Parathyroid adenoma (tissue), 2 donors: Measurements from ENCODE around the gene VPS26C.

Experiments
- H2AFZ ChIP-seq: fragments of 300-600 bp; sonication (generic); one replicate; pipeline ENCODE4 v1.7.0; 2017; ENCODE audit warnings: antibody characterized with exemption, mild to moderate bottlenecking
- H3K27ac ChIP-seq: fragments of 300-600 bp; sonication (generic); one replicate; pipeline ENCODE4 v1.7.0; 2017
- H3K27me3 ChIP-seq: fragments of 300-600 bp; sonication (generic); one replicate; pipeline ENCODE4 v1.7.0; 2017; ENCODE audit warnings: low read length; ENCODE audit not compliant: control insufficient read depth, insufficient read depth
- H3K36me3 ChIP-seq: fragments of 300-600 bp; sonication (generic); one replicate; pipeline ENCODE4 v1.7.0; 2017; ENCODE audit warnings: low read length; ENCODE audit not compliant: control insufficient read depth, insufficient read depth
- H3K4me1 ChIP-seq: fragments of 300-600 bp; sonication (generic); one replicate; pipeline ENCODE4 v1.7.0; 2017; ENCODE audit warnings: control low read depth
- H3K4me2 ChIP-seq: fragments of 300-600 bp; sonication (generic); one replicate; pipeline ENCODE4 v1.7.0; 2017; ENCODE audit warnings: low read length
- H3K4me3 ChIP-seq: fragments of 300-600 bp; sonication (generic); one replicate; pipeline ENCODE4 v1.7.0; 2017; ENCODE audit warnings: low read depth, low read length
- H3K79me2 ChIP-seq: fragments of 300-600 bp; sonication (generic); one replicate; pipeline ENCODE4 v1.7.0; 2017; ENCODE audit warnings: control low read depth
- H3K9ac ChIP-seq: fragments of 300-600 bp; sonication (generic); one replicate; pipeline ENCODE4 v1.7.0; 2017; ENCODE audit warnings: mild to moderate bottlenecking
- H3K9me3 ChIP-seq: fragments of 300-600 bp; sonication (generic); one replicate; pipeline ENCODE4 v1.7.0; 2017; ENCODE audit warnings: low read length; ENCODE audit not compliant: control insufficient read depth
- CTCF ChIP-seq: fragments of 300-600 bp; sonication (generic); IDR thresholded peaks from one replicate; pipeline ENCODE4 v1.7.0; 2017; ENCODE audit warnings: antibody characterized with exemption, mild to moderate bottlenecking
- donor health status: primary hyperparathyroidism.

The VPS26C gene

GRCh38 chr21:37210799-37211198 is 56.3 kb downstream of the VPS26C start:
- H3K27me3 ChIP-seq = no peaks in the 10 kb centered on the region
- H3K4me2 ChIP-seq = no peak overlapping the region
- H3K27ac ChIP-seq = no peak overlapping the region
- no peak overlapping the region for H3K4me3 ChIP-seq
- H2AFZ ChIP-seq = no peak overlapping the region
- no peak overlapping the region for H3K9ac ChIP-seq
- no peaks in the 10 kb centered on the region for H3K4me1 ChIP-seq
- H3K79me2 ChIP-seq = no peaks in the 10 kb centered on the region
- H3K36me3 ChIP-seq = no peaks in the 10 kb centered on the region
- no peaks in the 10 kb centered on the region for H3K9me3 ChIP-seq
- TF ChIP-seq CTCF = no peak

GRCh38 chr21:37210130-37210529 is 57.0 kb downstream of the VPS26C start:
- Histone ChIP-seq H3K36me3 (no peaks in the 10 kb centered on the region), H2AFZ (no peak overlapping the region), H3K4me3 (no peak overlapping the region), H3K27ac (no peak overlapping the region), H3K4me1 (no peaks in the 10 kb centered on the region), H3K4me2 (no peak overlapping the region), H3K27me3 (no peaks in the 10 kb centered on the region), H3K9me3 (no peaks in the 10 kb centered on the region), H3K9ac (no peak overlapping the region), H3K79me2 (no peaks in the 10 kb centered on the region)
- no peak for TF ChIP-seq CTCF

GRCh38 chr21:37208741-37209225 is 58.4 kb downstream of the VPS26C start:
- no peak overlapping the region for H3K4me2 ChIP-seq
- no peak overlapping the region for H3K27ac ChIP-seq
- TF ChIP-seq CTCF = no peak
- H3K9me3 ChIP-seq = no peaks in the 10 kb centered on the region
- no peak overlapping the region for H3K9ac ChIP-seq
- no peak overlapping the region for H3K4me3 ChIP-seq
- H3K4me1 ChIP-seq = no peaks in the 10 kb centered on the region
- no peaks in the 10 kb centered on the region for H3K79me2 ChIP-seq
- H3K36me3 ChIP-seq = no peaks in the 10 kb centered on the region
- H2AFZ ChIP-seq = no peak overlapping the region
- H3K27me3 ChIP-seq = no peaks in the 10 kb centered on the region

GRCh38 chr21:37208056-37208721 is 58.9 kb downstream of the VPS26C start:
- no peak overlapping the region for H3K27ac ChIP-seq
- no peak for TF ChIP-seq CTCF
- H3K36me3 ChIP-seq = no peaks in the 10 kb centered on the region
- no peak overlapping the region for H3K4me2 ChIP-seq
- no peak overlapping the region for H3K9ac ChIP-seq
- H3K4me1 ChIP-seq = no peaks in the 10 kb centered on the region
- H3K4me3 ChIP-seq = no peak overlapping the region
- no peaks in the 10 kb centered on the region for H3K79me2 ChIP-seq
- H3K9me3 ChIP-seq = no peaks in the 10 kb centered on the region
- H3K27me3 ChIP-seq = no peaks in the 10 kb centered on the region
- no peak overlapping the region for H2AFZ ChIP-seq

DNA sequence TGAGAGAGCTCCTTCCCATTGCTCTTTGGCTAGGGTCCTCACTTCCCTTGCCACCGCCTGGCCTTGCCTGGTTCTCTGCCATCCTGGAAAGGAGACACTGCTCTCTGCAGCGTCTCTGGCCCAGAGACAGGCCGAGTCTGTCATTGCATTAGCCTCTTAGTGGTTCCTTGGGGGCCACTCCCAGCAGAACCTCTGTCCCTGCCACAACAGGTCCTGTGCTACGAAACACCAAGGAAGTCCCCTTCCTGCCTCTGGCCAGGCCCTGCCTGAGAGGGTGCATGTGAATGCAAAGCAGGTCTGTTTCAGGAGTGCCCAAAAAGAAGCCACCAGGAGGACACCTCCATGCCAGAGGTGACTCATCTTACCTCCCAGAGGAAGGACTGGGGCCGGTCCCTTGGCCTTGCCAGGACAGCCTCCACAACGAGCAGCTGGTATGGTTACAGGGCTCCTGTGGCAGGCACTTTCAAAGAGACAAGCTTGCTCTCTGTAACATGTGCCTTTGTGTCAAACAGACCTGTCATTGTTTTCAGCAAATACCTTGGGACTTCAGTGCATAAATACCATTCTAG is 59.6 kb downstream of the VPS26C start:
- no peaks in the 10 kb centered on the region for H3K79me2 ChIP-seq
- no peak for TF ChIP-seq CTCF
- H3K36me3 ChIP-seq = no peaks in the 10 kb centered on the region
- no peaks in the 10 kb centered on the region for H3K9me3 ChIP-seq
- H2AFZ ChIP-seq = no peak overlapping the region
- no peak overlapping the region for H3K9ac ChIP-seq
- H3K4me3 ChIP-seq = no peak overlapping the region
- no peaks in the 10 kb centered on the region for H3K4me1 ChIP-seq
- H3K27me3 ChIP-seq = no peaks in the 10 kb centered on the region
- no peak overlapping the region for H3K4me2 ChIP-seq
- no peak overlapping the region for H3K27ac ChIP-seq
